Neutrophil (primary cell): ENCODE data around the gene CLGN.

ENCODE experiments used
- H3K27ac ChIP-seq: fragments of 200-600 bp; sonication (generic); 2 replicates; pipeline ENCODE4 v1.5.1; 2016; ENCODE audit warnings: mild to moderate bottlenecking, moderate library complexity
- H3K27me3 ChIP-seq: fragments of 200-600 bp; sonication (generic); 2 replicates; pipeline ENCODE4 v1.6.0; 2016; ENCODE audit warnings: mild to moderate bottlenecking
- H3K36me3 ChIP-seq: fragments of 200-600 bp; sonication (generic); 2 replicates; pipeline ENCODE4 v1.5.1; 2017
- H3K4me1 ChIP-seq, 2 experiments: fragments of 200-600 bp in 1 of 2; sonication (generic) in 1 of 2; 1 replicate in 1 of 2; 2 replicates in 1 of 2; pipeline versions ENCODE4 v1.5.1 to v1.6.1; 2013 to 2016; ENCODE audit warnings: low read depth in 1 of 2, low read length in 1 of 2, mild to moderate bottlenecking in 1 of 2, moderate library complexity in 1 of 2; ENCODE audit not compliant: control insufficient read depth in 1 of 2, insufficient read depth in 1 of 2
- H3K4me3 ChIP-seq, 2 experiments: fragments of 200-600 bp in 1 of 2; sonication (generic) in 1 of 2; 1 replicate in 1 of 2; 2 replicates in 1 of 2; pipeline ENCODE4 v1.5.1; 2013 to 2016; ENCODE audit warnings: low read depth in 1 of 2, low read length in 1 of 2, mild to moderate bottlenecking in 1 of 2, moderate library complexity in 1 of 2
- H3K9me3 ChIP-seq: fragments of 200-600 bp; sonication (generic); 2 replicates; pipeline ENCODE4 v1.5.1; 2016
- CTCF ChIP-seq: fragments of 200-600 bp; sonication (generic); IDR thresholded peaks from 2 replicates; pipeline ENCODE4 v1.5.1; 2016; ENCODE audit warnings: antibody characterized with exemption

CLGN gene

GRCh38 chr4:140344621-140345020 is 82.8 kb downstream of the CLGN start:
- H3K27me3 ChIP-seq, result peaks cover 6% of the 10 kb centered on the region
- H3K4me3 ChIP-seq, result no peak overlapping the region
- H3K36me3 ChIP-seq, result no peaks in the 10 kb centered on the region
- H3K9me3 ChIP-seq, result no peaks in the 10 kb centered on the region
- TF ChIP-seq CTCF, result no peak
- H3K27ac ChIP-seq, result no peak overlapping the region
- H3K4me1 ChIP-seq, result no peaks in the 10 kb centered on the region

GRCh38 chr4:140344101-140344500 is 83.3 kb downstream of the CLGN start:
- H3K27me3 ChIP-seq, result peaks cover 6% of the 10 kb centered on the region
- H3K4me1 ChIP-seq, result no peaks in the 10 kb centered on the region
- H3K36me3 ChIP-seq, result no peaks in the 10 kb centered on the region
- H3K27ac ChIP-seq, result no peak overlapping the region
- H3K9me3 ChIP-seq, result no peaks in the 10 kb centered on the region
- H3K4me3 ChIP-seq, result no peak overlapping the region
- no peak for TF ChIP-seq CTCF

GRCh38 chr4:140343303-140343702 is 84.1 kb downstream of the CLGN start:
- Histone ChIP-seq H3K27ac (no peak overlapping the region), H3K36me3 (no peaks in the 10 kb centered on the region), H3K4me3 (no peak overlapping the region), H3K4me1 (no peaks in the 10 kb centered on the region), H3K9me3 (no peaks in the 10 kb centered on the region), H3K27me3 (peaks cover 6% of the 10 kb centered on the region)
- TF ChIP-seq CTCF, result no peak

- no peak for TF ChIP-seq CTCF
- H3K27ac ChIP-seq, result no peak overlapping the region
- H3K27me3 ChIP-seq, result peaks cover 6% of the 10 kb centered on the region
- no peak overlapping the region for H3K4me3 ChIP-seq
- no peaks in the 10 kb centered on the region for H3K9me3 ChIP-seq
- H3K36me3 ChIP-seq, result no peaks in the 10 kb centered on the region
- no peaks in the 10 kb centered on the region for H3K4me1 ChIP-seq
Observed at GRCh38 chr4:140342620-140343019, 84.8 kb downstream of the CLGN start.
